Measurements from ENCODE around the gene ZFYVE16.

- TF ChIP-seq CTCF (IDR thresholded peaks at IDR 0.05), result no peak
- TF ChIP-seq POLR2A (IDR thresholded peaks at IDR 0.05), result no peak
Measured at GRCh38 chr5:80372780-80373179, 35.1 kb upstream of the ZFYVE16 start.

All from uterus (tissue), 2 donors.